Tibial nerve (tissue), 4 donors: ENCODE data around the gene JKAMP. TPM values are rescaled to one million over a fixed set of nuclear protein-coding genes. Genes with fewer than 3 reads are reported as not detected.
A peak's percentile ranks its signal among the peaks of the same experiment; 100 is the strongest.

Experiments
- DNase-seq, 2 donors: peaks; one replicate each; pipeline ENCODE4 v3.0.0-alpha.2; 2019; ENCODE audit warnings: low spot score in 2 of 2
- H3K27ac ChIP-seq, 4 donors: fragments of 200-600 bp; sonication (generic) in 3 of 4; one replicate each; pipeline ENCODE4 v1.5.1; 2017 to 2019; ENCODE audit warnings: mild to moderate bottlenecking in 1 of 4
- H3K27me3 ChIP-seq, 2 donors: fragments of 200-600 bp; sonication (generic) in 1 of 2; one replicate each; pipeline versions ENCODE4 v1.5.1 to v1.6.0; 2017 to 2019
- H3K36me3 ChIP-seq, 3 donors: fragments of 200-600 bp; sonication (generic); one replicate each; pipeline ENCODE4 v1.5.1; 2018 to 2019
- H3K4me1 ChIP-seq, 4 donors: fragments of 200-600 bp; sonication (generic) in 3 of 4; one replicate each; pipeline ENCODE4 v1.5.1; 2017 to 2019
- H3K4me3 ChIP-seq, 4 donors: fragments of 200-600 bp; sonication (generic) in 3 of 4; one replicate each; pipeline ENCODE4 v1.5.1; 2017 to 2019; ENCODE audit warnings: mild to moderate bottlenecking in 1 of 4, moderate library complexity in 1 of 4
- H3K9me3 ChIP-seq, 4 donors: fragments of 200-600 bp; sonication (generic) in 3 of 4; one replicate each; pipeline ENCODE4 v1.5.1; 2017 to 2019
- CTCF ChIP-seq, 5 experiments: fragments of 200-600 bp in 3 of 5; fragments of 450-650 bp in 2 of 5; sonication (generic) in 3 of 5; IDR thresholded peaks; one replicate each; pipeline ENCODE4 v1.5.1; 2016 to 2019; ENCODE audit warnings: antibody characterized with exemption in 5 of 5, mild to moderate bottlenecking in 3 of 5, moderate library complexity in 2 of 5
- EP300 ChIP-seq, 2 donors: sonication (generic); formaldehyde crosslinking; IDR thresholded peaks; one replicate each; pipeline ENCODE4 v1.6.1; 2017; ENCODE audit warnings: antibody characterized with exemption in 2 of 2, mild to moderate bottlenecking in 1 of 2
- POLR2A ChIP-seq, 2 donors: fragments of 450-650 bp; IDR thresholded peaks; one replicate each; pipeline ENCODE4 v1.6.1; 2017; ENCODE audit warnings: antibody characterized with exemption in 2 of 2, mild to moderate bottlenecking in 2 of 2, moderate library complexity in 2 of 2
- WGBS, 2 donors: methylation state at CpG; one replicate each; pipeline ENCODE4 v1.1.5; 2018; 5-methylcytosine and 5-hydroxymethylcytosine counted together
- total RNA-seq, 4 donors: library from RNA; depleted of rRNA; stranded (reverse); fragments of >200 nt; gene quantifications; one replicate each; pipeline ENCODE4 v1.1.0, GENCODE V29; 2016

JKAMP gene
- total RNA-seq, 4 donors from 2014 or later = 38.0 to 78.1 (median 58.3) TPM

GRCh38 chr14:59503256-59503655 is 18.9 kb downstream of the JKAMP start:
- no peak overlapping the region for H3K4me3 ChIP-seq
- 53 to 69% methylated on average over 4 of the region's 4 CpGs for WGBS, 2 donors
- no peak overlapping the region for H3K27ac ChIP-seq
- no peaks in the 10 kb centered on the region for H3K9me3 ChIP-seq
- H3K36me3 ChIP-seq = peaks cover 0 to 14% (median 5%) of the 10 kb centered on the region in 3 donors
- no peaks in the 10 kb centered on the region for H3K4me1 ChIP-seq
- H3K27me3 ChIP-seq = no peaks in the 10 kb centered on the region
- no peak for DNase-seq
- TF ChIP-seq CTCF (IDR thresholded peaks at IDR 0.05) (no peak), EP300 (IDR thresholded peaks at IDR 0.05) (no peak), POLR2A (IDR thresholded peaks at IDR 0.05) (no peak)

GRCh38 chr14:59507063-59507751 is 22.9 kb downstream of the JKAMP start:
- Histone ChIP-seq H3K27ac (no peak overlapping the region), H3K9me3 (no peaks in the 10 kb centered on the region), H3K36me3 (peaks cover 0 to 5% (median 0%) of the 10 kb centered on the region in 3 donors), H3K27me3 (peaks cover 0 to 3% of the 10 kb centered on the region in 2 donors), H3K4me3 (no peak overlapping the region), H3K4me1 (no peaks in the 10 kb centered on the region)
- DNase-seq = peak in 1 of 2 donors; percentile 64
- TF ChIP-seq CTCF (IDR thresholded peaks at IDR 0.05) (peak; percentile 39 to 61 (median 47)), EP300 (IDR thresholded peaks at IDR 0.05) (no peak)

GRCh38 chr14:59507752-59508103 is 23.4 kb downstream of the JKAMP start:
- no peak overlapping the region for H3K27ac ChIP-seq
- peaks cover 0 to 3% of the 10 kb centered on the region in 2 donors for H3K27me3 ChIP-seq
- DNase-seq = no peak
- no peaks in the 10 kb centered on the region for H3K4me1 ChIP-seq
- H3K4me3 ChIP-seq = no peak overlapping the region
- TF ChIP-seq POLR2A (IDR thresholded peaks at IDR 0.05) = no peak
- TF ChIP-seq CTCF (IDR thresholded peaks at IDR 0.05) = no peak
- TF ChIP-seq EP300 (IDR thresholded peaks at IDR 0.05) = no peak
- H3K36me3 ChIP-seq = peaks cover 0 to 5% (median 0%) of the 10 kb centered on the region in 3 donors
- H3K9me3 ChIP-seq = no peaks in the 10 kb centered on the region
- WGBS, 2 donors = 96 to 98% methylated on average over 3 of the region's 3 CpGs

- Histone ChIP-seq H3K27me3 (peaks cover 0 to 3% of the 10 kb centered on the region in 2 donors), H3K9me3 (peaks cover 0 to 8% (median 0%) of the 10 kb centered on the region in 4 donors), H3K4me1 (no peaks in the 10 kb centered on the region), H3K4me3 (no peak overlapping the region), H3K36me3 (peaks cover 0 to 2% (median 0%) of the 10 kb centered on the region in 3 donors), H3K27ac (no peak overlapping the region)
- no peak for TF ChIP-seq CTCF (IDR thresholded peaks at IDR 0.05)
- no peak for TF ChIP-seq EP300 (IDR thresholded peaks at IDR 0.05)
- 51 to 52% methylated on average over 3 of the region's 3 CpGs for WGBS, 2 donors
- DNase-seq = no peak
These were observed 24.8 kb downstream of the JKAMP start for GRCh38 chr14:59509101-59509500.

GRCh38 chr14:59510001-59510400 is 25.7 kb downstream of the JKAMP start:
- TF ChIP-seq POLR2A (IDR thresholded peaks at IDR 0.05) = no peak
- Histone ChIP-seq H3K4me3 (no peak overlapping the region), H3K4me1 (no peaks in the 10 kb centered on the region), H3K27ac (no peak overlapping the region), H3K9me3 (peaks cover 0 to 8% (median 0%) of the 10 kb centered on the region in 4 donors), H3K27me3 (peaks cover 0 to 3% of the 10 kb centered on the region in 2 donors), H3K36me3 (no peaks in the 10 kb centered on the region)
- DNase-seq = no peak
- WGBS, 2 donors = 87 to 88% methylated on average over 2 of the region's 2 CpGs
